RCC 7860 (cell line): ENCODE data around the gene RBP7.

Source experiments
- DNase-seq: peaks from one replicate; pipeline ENCODE4 v3.0.0-alpha.2; 2015; ENCODE audit warnings: low spot score
- FAIRE-seq: peaks from 2 replicates; lab custom pipeline; 2012; peaks lifted over from hg19 to GRCh38; lab: Jason Lieb, UNC

Gene RBP7

DNA sequence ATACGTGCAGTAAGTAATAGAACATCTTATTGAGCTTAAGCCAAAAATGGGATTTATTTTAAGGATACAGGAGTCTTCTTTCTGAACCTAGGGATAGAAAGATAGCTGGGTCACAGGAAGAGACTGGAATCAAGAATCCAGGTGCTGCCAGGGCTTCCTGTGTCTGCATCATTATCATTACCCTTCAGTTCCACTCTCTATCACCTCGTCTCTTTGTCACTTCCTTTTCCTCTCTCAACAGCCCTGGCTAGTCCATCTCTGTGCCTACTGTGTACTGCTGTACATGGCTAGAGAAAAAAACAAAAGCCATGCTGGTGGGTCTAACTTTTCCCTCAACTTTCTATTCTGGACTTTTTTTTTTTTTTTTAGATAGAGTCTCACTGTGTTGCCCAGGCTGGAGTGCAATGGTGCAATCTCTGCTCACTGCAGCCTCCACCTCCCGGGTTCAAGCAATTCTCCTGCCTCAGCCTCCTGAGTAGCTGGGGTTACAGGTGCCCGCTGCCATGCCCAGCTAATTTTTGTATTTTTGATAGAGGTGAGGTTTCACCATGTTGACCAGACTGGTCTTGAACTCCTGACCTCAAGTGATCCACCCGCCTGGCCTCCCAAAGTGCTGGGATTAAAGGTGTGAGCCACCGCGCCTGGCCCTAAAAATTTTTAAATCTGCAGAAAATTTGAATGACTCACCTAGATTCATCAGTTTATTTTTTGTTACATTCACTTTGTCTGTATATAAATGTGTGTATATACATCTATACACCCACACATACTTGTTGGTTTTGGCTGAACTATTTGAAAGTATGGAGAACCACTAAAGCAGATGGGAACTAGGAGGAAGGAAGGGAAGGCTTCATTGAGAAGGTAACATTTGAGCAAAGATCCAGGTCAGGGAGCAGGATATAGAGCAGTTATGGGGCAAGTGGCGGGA, 67.7 kb downstream of the RBP7 start:
- FAIRE-seq (no peak), DNase-seq (no peak)

DNA sequence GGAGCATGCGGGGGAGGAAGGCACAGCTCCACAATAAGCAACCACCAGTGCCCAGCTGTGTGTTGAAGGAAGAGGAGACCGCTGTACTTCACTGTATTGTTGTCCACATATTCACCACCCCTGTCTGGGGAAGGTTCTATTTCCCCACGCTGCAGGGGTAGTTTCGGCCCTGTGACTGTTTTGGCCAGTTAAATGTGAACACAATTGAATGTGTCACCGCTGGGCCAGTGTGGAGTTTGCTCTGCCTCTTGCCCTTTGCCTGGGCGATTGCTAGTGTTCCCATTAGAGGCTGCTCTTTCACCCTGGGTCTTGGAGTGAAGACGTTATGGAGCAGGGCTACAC, 68.3 kb downstream of the RBP7 start:
- DNase-seq (no peak), FAIRE-seq (no peak)
